Osteoblast (primary cell): ENCODE data around the gene TOMM6. TPM values are rescaled to one million over a fixed set of nuclear protein-coding genes. Genes with fewer than 3 reads are reported as not detected.

Experiments
- DNase-seq: peaks from one replicate; pipeline ENCODE4 v3.0.0; 2011; ENCODE audit warnings: low spot score, mixed read lengths; ENCODE audit not compliant: insufficient read length; ENCODE audit errors: missing footprints
- H2AFZ ChIP-seq: 2 replicates; pipeline ENCODE4 v1.6.0; 2011; ENCODE audit warnings: mild to moderate bottlenecking, low read length
- H3K27ac ChIP-seq: 2 replicates; pipeline ENCODE4 v1.5.1; 2011; ENCODE audit warnings: mild to moderate bottlenecking, low read depth, low read length, moderate library complexity
- H3K27me3 ChIP-seq: 2 replicates; pipeline ENCODE4 v1.6.0; 2012; ENCODE audit warnings: mild to moderate bottlenecking, control low read depth, inconsistent platforms, low read length, moderate library complexity; ENCODE audit not compliant: insufficient read depth
- H3K36me3 ChIP-seq: 2 replicates; pipeline ENCODE4 v1.5.1; 2011; ENCODE audit warnings: mild to moderate bottlenecking, low read length, control low read depth, moderate library complexity; ENCODE audit not compliant: insufficient read depth
- H3K4me1 ChIP-seq: 2 replicates; pipeline ENCODE4 v1.5.1; 2011; ENCODE audit warnings: mild to moderate bottlenecking, low read length, control low read depth, moderate library complexity; ENCODE audit not compliant: insufficient read depth
- H3K4me2 ChIP-seq: 2 replicates; pipeline ENCODE4 v1.6.0; 2011; ENCODE audit warnings: mild to moderate bottlenecking, low read length; ENCODE audit not compliant: insufficient read depth
- H3K4me3 ChIP-seq: fragments of 200-600 bp; sonication (generic); 3 replicates; pipeline ENCODE4 v1.5.1; 2012; ENCODE audit warnings: mild to moderate bottlenecking, low read length, inconsistent platforms; ENCODE audit not compliant: insufficient read depth
- H3K79me2 ChIP-seq: 2 replicates; pipeline ENCODE4 v1.6.0; 2012; ENCODE audit warnings: mild to moderate bottlenecking, low read length, control low read depth, inconsistent platforms; ENCODE audit not compliant: insufficient read depth
- H3K9me3 ChIP-seq: 2 replicates; pipeline ENCODE4 v1.5.1; 2011; ENCODE audit warnings: low read depth, low read length, control low read depth
- H4K20me1 ChIP-seq: 2 replicates; pipeline ENCODE4 v1.6.0; 2012; ENCODE audit warnings: mild to moderate bottlenecking, low read length, control low read depth; ENCODE audit not compliant: insufficient read depth
- CTCF ChIP-seq: IDR thresholded peaks from 2 replicates; pipeline ENCODE4 v1.5.1; 2011; ENCODE audit warnings: mild to moderate bottlenecking, low read depth, low read length, moderate library complexity; ENCODE audit errors: extremely low read depth
- total RNA-seq: library from RNA; depleted of rRNA; stranded (reverse); fragments of >200 nt; gene quantifications from 2 replicates; pipeline ENCODE4 v1.2.3, GENCODE V29; 2012

Gene TOMM6
- total RNA-seq, 1 donor = 54.6 TPM

- H3K36me3 ChIP-seq = no peaks in the 10 kb centered on the region
- H3K27ac ChIP-seq = no peak overlapping the region
- H3K4me3 ChIP-seq = no peak overlapping the region
- H4K20me1 ChIP-seq = no peaks in the 10 kb centered on the region
- H3K27me3 ChIP-seq = peaks cover 17% of the 10 kb centered on the region
- DNase-seq = peak; percentile 46
- no peaks in the 10 kb centered on the region for H3K79me2 ChIP-seq
- TF ChIP-seq CTCF = no peak
- no peaks in the 10 kb centered on the region for H3K4me1 ChIP-seq
- H3K4me2 ChIP-seq = no peak overlapping the region
- H3K9me3 ChIP-seq = no peaks in the 10 kb centered on the region
- H2AFZ ChIP-seq = no peak overlapping the region
Observed at GRCh38 chr6:41757931-41758640, 29.4 kb upstream of the TOMM6 start.

- H3K27ac ChIP-seq = no peak overlapping the region
- no peak for DNase-seq
- H3K27me3 ChIP-seq = peaks cover 11% of the 10 kb centered on the region
- H4K20me1 ChIP-seq = no peaks in the 10 kb centered on the region
- no peaks in the 10 kb centered on the region for H3K4me1 ChIP-seq
- H3K4me3 ChIP-seq = no peak overlapping the region
- TF ChIP-seq CTCF = no peak
- no peaks in the 10 kb centered on the region for H3K79me2 ChIP-seq
- no peaks in the 10 kb centered on the region for H3K9me3 ChIP-seq
- no peak overlapping the region for H3K4me2 ChIP-seq
- H2AFZ ChIP-seq = no peak overlapping the region
- no peaks in the 10 kb centered on the region for H3K36me3 ChIP-seq
Observed at GRCh38 chr6:41758641-41759035, 28.9 kb upstream of the TOMM6 start.

GRCh38 chr6:41759106-41759904 lies 28.2 kb upstream of the TOMM6 start:
- no peaks in the 10 kb centered on the region for H3K79me2 ChIP-seq
- H3K36me3 ChIP-seq = no peaks in the 10 kb centered on the region
- H3K27ac ChIP-seq = no peak overlapping the region
- no peaks in the 10 kb centered on the region for H3K9me3 ChIP-seq
- peaks cover 7% of the 10 kb centered on the region for H3K27me3 ChIP-seq
- H3K4me1 ChIP-seq = no peaks in the 10 kb centered on the region
- H3K4me2 ChIP-seq = no peak overlapping the region
- TF ChIP-seq CTCF = no peak
- H4K20me1 ChIP-seq = no peaks in the 10 kb centered on the region
- DNase-seq = peak; percentile 59
- no peak overlapping the region for H3K4me3 ChIP-seq
- H2AFZ ChIP-seq = no peak overlapping the region

GRCh38 chr6:41759905-41760579 lies 27.5 kb upstream of the TOMM6 start:
- TF ChIP-seq CTCF = no peak
- peaks cover 7% of the 10 kb centered on the region for H3K27me3 ChIP-seq
- H3K79me2 ChIP-seq = no peaks in the 10 kb centered on the region
- no peaks in the 10 kb centered on the region for H3K9me3 ChIP-seq
- H3K4me1 ChIP-seq = no peaks in the 10 kb centered on the region
- H3K4me2 ChIP-seq = no peak overlapping the region
- no peaks in the 10 kb centered on the region for H4K20me1 ChIP-seq
- DNase-seq = peak; percentile 36
- no peaks in the 10 kb centered on the region for H3K36me3 ChIP-seq
- H3K4me3 ChIP-seq = no peak overlapping the region
- no peak overlapping the region for H2AFZ ChIP-seq
- no peak overlapping the region for H3K27ac ChIP-seq
